Kidney glomerular epithelial cell (primary cell): ENCODE measurements around the gene NAA60.
"Not testable (repeated sequence)": the region's sequence is repeated elsewhere in the genome, so short reads cannot be mapped to it uniquely, and the experiment has no call there.

Experiments used
- DNase-seq: peaks from one replicate; lab custom pipeline; 2025; lab: John Stamatoyannopoulos, UW

Gene NAA60

DNA sequence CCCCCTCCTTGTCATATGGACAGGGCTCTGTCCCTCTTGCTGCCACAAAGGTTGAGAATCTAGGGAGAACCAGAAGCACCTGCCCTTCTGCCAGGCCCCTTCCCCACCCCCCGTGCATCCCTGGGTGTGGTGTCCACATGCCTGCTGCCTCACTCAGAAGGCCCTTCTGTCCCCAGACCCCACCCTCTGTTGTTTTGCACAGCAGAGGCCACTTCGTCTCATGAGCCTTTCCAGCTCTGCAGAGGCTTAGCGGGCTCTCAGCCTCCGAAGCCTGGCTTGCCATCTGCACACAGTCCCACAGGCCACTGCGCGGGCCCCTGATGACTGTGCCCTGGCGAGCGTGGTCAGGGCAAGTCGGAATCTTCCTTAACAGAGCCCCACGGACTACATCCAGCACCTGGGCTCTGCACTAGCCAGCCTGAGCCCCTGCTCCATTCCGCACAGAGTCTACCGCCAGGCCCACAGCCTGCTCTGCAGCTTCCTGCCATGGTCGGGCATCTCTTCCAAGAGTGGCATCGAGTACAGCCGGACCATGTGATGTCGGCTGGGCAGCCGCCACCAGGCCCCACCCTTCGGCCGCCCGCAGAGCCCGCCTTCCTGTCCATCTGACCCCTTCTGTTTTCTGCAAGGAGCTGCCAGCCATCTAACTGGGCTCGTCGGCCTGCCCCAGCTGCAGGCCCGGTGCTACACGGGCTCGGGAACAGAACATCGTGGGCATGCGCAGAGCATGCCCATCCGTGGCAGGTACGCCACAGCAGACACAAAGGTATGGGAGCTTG lies 41.0 kb downstream of the NAA60 start:
- DNase-seq = no peak

DNA sequence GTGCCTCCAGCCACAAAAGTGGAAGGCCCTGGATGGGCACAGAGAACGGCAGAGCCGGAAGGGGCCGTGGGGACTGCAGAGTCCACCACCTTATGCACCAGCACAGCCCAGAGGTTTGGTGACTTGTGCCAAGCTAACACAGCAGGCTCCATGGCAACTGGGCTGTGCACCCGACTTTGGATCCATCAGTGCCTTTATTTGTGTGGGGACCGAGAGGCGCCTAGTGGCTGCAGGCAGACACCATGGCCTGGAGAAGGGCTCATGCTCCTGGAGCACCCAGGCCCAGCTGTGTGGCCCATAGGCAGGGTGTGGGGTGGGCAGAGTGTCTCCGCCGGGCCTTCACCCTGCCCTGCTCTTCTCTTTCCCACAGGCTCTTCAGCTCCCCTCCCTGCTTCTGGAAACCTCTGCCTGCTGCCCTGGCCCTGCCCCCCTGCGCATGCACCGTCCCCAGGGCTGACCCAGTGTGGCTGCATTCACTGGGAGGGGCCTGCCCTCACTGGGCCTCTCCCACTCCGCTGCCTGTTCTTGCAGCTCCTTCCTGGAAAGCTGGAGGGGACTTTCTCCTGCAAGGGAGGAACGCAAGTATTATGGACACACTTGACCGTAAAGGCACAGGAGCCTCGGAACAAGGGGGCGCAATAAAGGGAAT lies 41.7 kb downstream of the NAA60 start:
- no peak for DNase-seq

DNA sequence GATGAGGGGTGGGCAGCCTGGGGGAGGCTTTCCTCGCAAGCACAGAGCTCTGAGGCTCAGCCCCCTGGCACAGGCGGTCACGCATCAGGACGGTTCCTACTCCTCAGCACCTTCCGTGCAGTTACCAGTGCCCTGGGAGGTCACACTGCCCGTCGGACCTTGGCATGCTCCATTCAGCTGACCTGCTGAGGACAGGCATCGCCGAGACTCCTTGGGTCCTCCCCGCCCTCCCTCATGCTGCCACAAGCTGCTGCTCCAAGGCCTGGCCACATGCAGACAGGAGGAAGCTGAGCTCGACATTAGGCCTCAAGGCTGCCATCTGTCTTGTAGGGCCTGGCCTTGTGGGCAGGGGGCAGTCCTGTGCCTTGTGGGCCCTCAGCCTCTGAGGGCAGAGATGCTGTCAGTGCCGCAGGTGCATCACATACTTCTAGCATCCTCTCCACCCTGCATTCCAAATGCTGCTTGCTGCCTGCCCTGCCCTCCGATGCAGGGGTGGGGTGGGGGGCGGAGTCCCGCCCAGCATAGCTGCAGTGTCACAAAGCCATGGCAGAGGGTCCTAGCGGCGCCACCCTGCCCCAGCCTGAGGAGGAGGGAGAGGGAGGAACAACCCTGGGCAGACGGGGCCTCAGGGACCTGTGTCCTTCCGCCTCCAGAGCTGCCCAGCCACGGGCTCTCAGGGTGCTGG lies 42.5 kb downstream of the NAA60 start:
- DNase-seq = no peak

DNA sequence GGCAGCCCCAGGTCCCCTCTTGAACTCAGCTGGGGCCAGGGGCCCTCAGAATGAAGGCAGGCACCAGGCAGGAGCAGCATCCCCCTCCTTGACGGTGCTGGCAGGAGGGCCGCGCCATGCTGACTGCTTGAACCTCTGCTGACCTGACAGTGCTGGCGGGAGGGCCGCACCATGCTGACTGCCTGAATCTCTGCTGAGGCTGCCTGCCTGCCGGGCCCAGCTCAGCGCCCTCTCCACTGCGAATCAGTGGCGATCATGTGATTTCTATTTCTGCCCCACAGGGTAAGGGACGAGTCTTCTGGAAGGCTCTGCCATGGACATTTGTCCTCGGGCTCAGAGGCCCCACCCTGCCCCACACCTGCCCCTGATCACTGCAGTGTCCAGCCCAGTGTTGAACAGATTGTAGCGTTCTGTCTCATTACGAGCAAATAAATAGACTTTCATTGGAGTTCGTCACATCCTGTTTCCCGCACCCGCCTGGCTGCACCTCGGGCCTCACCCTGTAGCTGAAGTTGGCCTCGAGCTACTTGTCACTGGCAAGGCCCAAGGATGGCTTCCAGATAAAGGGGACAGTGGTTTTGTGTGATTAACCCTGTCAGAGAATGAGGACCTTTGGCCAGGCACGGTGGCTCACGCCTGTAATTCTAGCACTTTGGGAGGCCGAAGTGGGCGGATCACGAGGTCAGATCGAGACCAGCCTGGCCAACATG lies 43.2 kb downstream of the NAA60 start:
- DNase-seq = no peak

DNA sequence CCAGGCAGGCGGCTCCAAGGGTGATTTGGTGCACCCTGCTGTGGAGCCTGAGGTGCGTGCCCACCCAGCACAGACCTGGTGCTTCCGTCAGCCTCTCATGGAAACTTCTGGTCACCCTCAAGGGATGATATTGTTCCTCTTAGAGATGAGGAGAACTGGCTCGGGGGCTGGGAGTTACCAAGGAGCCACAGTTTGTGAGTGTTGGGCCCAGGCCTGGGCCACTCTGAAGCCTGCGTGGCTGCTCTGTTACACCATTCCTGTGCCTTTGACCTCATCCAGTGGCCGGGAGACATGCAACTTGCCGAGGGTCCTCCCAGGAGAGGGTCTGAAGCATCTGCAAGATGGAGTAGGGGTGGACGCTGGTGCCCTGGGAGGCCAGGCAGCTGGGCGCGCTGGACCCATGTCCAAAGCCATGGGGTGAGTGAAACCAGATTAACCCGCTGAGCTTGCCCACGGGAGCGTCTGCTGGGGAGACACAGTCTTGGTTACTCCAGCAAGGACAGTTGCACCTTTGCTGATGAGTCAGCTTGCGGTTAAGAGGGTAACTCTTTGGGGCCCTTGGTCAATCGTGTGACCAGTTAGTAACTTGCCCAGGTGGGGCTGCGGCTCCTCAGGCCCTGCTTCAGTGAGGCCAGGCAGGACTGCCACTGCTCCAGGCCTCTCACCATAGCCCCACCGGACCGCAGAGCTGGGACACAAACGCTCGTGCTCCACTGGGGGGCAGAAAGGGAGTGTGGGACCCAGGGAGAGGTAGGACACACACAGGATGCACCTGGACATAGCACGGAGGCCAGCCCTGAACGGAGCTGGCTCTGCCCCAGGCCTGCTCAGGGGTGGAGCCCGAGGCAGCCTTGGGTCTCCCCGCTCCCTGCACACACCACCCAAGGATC lies 44.3 kb downstream of the NAA60 start:
- no peak for DNase-seq

DNA sequence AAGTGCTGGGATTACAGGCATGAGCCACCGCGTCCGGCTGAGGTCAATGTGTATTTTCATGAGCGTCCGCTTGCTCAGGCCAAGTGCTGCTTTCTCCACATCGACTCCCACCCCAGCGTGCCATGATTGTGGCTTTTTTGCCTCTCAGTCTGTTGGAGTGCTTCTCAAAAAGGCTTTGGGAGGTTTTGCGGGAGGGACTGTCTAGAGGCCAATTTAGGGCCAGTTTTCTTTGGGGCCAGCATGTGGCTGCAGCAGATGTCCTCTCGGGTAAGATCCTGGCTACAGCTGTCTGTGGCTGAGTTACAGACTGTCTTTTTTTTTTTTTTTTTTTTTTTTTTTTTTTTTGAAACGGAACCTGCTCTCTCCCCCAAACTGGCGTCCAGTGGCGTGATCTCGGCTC lies 45.3 kb downstream of the NAA60 start:
- DNase-seq = no peak

DNA sequence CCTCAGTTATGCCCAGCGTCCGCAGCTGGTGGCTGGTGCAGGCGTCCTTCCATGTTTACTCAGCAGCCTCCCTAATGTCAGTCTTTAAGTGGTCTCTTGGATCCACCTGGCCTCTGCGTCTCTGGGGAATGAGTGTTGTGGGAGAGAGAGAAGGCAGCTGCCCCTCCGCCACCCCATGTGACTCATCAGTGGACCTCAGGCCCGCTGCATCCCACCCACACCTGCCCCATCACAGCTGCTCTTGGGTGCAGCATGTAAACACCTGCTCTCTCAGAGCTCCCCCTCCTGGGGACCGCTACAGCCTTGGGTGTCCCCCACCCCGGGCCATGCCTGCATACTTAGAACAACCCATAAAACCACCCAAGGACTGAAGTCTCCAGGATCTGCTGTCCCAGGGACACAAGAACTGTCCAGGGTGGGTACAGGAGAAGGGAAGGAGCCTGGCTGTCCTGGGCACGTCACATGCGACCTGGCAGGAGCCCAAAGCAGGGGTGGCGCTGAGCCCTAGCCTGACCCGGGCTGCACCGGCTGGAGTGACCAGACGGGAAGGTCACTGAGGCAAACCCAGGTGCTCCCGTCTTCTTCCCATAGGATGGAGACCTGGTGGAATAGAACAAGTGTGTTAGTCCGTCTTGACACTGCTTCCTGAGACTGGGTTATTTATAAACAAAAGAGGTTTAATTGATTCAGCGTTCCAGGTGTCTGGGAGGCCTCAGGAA lies 47.6 kb downstream of the NAA60 start:
- DNase-seq = no peak

DNA sequence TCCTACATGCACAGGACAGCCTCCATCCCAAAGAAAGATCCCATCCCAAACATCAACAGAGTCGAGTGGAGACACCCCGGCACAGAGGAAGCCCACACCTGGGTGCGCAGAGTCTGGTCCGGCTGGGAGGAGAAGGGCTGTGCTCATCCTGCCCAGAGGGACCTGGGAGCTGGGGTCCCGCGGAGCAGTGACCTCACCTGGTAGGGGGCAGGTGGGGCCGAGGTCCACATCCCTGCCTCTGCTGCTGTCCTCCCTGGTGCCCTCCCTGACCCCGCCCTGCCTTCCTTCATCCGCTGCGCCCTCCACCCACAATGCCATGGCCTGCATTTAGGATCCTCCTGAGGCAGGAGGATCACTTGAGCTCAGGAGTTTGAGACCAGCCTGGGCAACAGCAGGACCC lies 48.9 kb downstream of the NAA60 start:
- DNase-seq = no peak

DNA sequence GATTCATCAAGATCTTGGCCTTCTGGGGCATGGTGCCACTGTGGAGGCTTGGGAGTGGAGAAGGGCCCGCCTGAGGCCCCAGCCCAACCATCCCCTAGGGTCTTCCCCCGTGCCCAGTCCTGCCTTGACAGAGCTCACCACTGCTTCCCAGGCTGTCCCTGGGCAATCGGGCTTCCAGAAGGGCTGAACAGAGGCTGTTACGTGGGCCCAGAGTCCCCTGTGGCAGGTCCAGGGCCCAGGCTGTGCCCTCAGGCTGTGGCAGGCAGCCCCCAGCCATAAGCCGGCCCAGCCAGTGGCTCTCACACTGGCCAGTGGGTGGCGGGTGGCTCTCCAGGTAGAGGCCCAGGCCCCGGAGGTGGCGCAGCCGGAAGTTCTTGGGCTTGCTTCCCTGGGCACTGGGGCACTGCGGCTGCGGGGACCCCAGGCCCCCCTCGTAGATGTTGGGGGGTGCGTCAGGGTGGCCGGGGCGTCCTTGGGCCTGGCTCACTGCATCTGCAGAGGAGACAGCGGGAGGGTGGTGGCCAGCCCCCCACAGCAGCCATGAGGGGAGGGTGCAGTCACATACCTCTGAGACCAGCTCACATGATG lies 51.0 kb downstream of the NAA60 start:
- no peak for DNase-seq

DNA sequence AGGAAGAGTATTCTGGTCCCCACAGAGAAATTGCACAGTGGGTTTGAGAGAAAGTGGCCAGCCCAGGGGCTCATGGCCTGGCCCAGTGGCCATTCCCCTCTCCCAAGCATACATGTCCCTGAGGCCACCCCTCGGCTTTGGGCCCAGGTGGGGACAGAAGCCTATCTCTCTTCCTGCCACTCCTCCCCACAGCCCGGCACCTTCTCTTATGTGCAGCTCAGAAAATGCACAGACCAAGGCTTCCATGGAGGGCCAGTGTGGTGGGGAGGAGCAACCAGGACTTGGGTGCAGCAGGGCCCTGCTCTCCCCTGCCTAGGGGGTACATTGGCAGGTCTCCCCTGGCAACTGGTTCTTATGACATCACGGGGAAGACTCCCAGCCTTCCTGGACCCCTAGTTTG lies 51.7 kb downstream of the NAA60 start, which contains the start of gene C16orf90:
Gene C16orf90 (minus strand): TSS at position 314 of the 400 bp plus-strand sequence. CDS start 68 bp downstream, at position 246.
- no peak for DNase-seq

DNA sequence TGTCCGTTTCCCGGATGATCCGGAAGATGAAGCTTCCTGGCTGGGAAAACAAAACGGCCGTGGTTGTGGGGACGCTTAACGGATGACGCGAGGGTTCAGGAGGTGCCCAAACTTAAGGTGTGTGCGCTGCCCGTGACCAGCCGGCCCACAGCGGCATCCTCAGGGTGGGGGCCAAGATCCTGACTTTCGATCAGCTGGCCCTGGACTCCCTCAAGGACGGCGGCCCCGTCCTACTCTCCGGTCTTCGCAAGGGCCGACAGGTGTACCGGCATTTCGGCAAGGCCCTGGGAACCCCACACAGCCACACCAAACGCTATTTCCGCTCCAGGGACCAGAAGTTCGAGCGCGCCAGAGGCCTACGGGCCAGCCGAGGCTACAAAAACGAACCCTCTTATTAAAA lies 52.9 kb downstream of the NAA60 start:
- DNase-seq = no peak

DNA sequence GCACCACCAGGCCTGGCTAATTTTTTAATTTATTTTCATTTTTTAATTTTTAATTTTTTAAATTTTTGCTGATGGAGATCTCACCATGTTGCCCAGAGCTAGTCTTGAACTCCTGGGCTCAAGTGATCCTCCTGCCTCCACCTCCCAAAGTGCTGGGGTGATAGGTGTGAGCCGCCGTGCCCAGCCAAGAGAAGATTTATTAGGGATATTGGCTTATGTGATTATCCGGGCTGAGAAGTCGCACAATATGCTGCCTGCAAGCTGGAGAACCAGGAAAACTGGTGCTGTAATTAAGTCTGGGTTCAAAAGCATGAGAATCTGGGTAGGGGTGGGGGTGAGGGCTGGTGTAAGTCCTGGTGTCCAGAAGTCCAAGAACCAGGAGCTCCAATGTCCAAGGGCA lies 54.3 kb downstream of the NAA60 start:
- DNase-seq = no peak

DNA sequence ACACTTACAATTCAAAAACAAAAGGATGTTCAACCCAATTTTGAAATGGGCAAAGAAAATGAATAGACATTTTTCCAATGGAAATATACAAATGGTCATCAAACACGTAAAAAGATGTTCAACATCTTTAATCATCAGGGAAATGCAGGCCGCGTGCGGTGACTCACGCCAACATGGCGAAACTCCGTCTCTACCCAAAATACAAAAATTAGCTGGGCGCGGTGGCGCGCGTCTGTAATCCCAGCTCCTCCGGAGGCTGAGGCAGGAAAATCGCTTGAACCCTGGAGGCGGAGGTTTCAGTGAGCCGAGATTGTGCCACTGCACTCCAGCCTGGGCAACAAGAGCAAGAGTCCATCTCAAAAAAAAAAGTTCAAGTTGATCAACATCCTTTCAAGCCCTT lies 55.5 kb downstream of the NAA60 start:
- DNase-seq = no peak

DNA sequence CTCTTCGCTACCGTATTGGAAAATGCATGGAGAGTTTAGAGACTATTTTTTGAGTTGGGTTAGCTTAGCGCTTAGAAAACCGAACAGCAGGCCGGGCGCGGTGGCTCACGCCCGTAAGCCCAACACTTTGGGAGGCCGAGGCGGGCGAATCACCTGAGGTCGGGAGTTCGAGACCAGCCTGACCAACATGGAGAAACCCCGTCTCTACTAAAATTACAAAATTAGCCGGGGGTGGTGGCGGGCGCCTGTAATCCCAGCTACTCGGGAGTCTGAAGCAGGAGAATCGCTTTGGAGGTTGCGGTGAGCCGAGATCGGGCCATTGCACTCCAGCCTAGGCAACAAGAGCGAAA lies 57.9 kb downstream of the NAA60 start:
- DNase-seq = not testable (repeated sequence)

DNA sequence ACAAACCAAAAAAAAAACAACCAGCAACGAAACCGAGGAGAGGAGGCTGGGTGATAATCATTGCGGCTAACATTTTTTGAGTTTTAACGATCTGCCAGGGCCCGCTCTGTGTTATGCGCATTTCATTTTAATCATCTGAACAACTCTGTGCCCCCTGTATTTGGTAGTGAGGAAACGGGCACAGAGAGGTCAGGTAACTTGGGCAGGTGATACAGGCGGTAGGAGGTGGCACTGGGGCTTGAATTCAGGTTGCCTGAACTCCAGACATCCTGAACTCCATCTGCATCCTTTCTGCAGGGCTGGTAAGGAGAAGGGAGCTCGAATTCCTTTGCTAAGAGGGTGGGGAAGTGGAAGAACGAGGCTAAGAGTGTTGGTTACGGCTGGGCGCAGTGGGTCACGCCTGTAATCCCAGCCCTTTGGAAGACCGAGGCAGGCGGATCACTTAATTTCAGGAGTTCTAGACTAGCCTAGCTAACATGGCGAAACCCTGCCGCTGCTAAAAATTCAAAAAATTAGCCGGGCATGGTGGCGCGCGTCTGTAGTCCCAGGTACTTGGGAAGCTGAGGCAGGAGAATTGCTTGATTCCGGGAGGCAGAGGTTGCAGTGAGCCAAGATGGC lies 58.4 kb downstream of the NAA60 start:
- DNase-seq = no peak

DNA sequence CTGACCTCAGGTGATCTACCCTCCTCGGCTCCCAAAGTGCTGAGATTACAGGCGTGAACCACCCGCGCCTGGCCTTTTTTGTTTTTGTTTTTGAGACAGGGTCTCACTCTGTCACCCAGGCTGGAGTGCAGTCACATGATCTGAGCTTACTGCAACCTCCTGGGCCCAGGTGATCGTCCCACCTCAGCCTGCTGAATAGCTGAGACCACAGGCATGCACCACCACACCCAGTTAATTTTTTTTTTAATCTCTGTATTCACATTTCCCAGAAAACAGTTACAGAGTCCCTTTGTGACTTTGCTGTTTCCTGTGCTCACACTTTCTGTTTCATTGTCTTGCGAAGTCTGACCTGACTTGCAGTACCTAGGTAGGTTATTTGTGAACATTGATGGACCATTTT lies 60.0 kb downstream of the NAA60 start:
- DNase-seq = no peak

DNA sequence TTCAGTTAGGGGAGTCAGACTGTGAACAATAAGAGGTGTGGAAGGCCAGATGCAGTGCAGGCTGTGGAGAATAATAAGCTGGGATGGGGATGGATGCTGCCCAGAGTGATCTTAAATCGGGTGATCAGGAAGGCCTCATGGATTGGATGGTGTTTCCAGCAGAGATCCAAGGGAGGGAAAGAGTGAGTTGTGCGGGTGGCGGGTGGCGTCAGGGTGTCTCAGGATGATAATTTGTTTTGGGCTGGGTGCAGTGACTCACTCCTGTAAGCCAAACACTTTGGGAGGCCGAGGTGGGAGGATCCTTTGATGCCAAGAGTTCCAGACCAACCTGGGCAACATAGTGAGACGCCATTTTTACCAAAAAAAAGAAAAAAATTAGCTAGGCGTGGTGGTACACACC lies 65.3 kb downstream of the NAA60 start:
- no peak for DNase-seq

DNA sequence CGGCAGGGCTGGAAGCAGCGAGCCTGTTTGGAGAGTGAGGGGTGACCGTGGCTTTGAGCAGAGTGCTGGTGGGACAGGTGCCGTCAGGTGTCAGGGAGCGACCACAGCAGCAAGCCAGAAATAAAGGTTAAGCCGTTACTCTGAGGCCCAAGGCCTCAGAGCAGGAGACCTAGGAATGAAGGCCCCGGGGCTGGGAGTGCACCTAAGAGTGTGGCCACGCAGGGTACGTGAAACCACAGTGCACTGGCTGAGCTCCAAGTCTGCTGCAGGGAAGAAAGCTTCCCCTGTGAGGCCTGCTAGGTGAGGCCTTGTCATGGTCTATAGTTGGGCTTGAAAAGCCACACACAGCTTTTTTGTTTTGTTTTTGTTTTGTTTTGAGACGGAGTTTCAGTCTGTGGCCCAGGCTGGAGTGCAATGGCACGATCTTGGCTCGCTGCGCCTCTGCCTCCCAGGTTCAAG lies 66.0 kb downstream of the NAA60 start:
- DNase-seq = no peak

DNA sequence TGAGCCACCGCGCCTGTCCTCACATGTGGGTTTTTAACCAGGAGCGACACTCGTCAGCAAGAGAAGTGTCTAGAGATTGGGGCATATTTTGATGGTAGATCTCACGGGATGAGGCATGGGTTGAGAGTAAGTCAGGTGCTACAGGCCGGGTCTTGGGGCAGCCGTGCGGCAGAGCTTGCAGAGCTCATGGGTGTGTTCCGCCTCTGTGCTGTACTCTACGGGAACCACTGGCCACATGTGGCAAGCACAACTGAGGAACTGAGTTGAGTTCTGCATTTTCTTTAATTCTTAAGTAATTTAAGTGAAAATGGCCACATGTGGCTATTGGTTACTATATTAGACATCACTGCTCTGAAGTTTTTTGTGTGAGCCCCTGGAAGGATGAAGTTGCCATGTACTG lies 66.9 kb downstream of the NAA60 start:
- no peak for DNase-seq
